ENCODE data around the gene ASB7. TPM values are rescaled to one million over a fixed set of nuclear protein-coding genes. Genes with fewer than 3 reads are reported as not detected.

The ASB7 gene
- total and polyA plus RNA-seq, 2 experiments from 2014 or later, result 10.3 to 17.5 TPM

GRCh38 chr15:100691321-100691720 is 88.9 kb downstream of the ASB7 start:
- H4K20me1 ChIP-seq (ENCODE audit: insufficient read depth, poor library complexity, severe bottlenecking), result no peaks in the 10 kb centered on the region
- no peaks in the 10 kb centered on the region for H3K9me3 ChIP-seq (ENCODE audit: low read depth)
- no peak overlapping the region for H3K4me2 ChIP-seq
- no peak overlapping the region for H3K4me3 ChIP-seq
- no peaks in the 10 kb centered on the region for H3K9me2 ChIP-seq (replicated peaks; ENCODE audit: insufficient read depth)
- H2AFZ ChIP-seq, result no peak overlapping the region
- peaks cover 3% of the 10 kb centered on the region for H3K4me1 ChIP-seq (ENCODE audit: insufficient read depth)
- DNase-seq (ENCODE audit: low spot score), result no peak
- no peaks in the 10 kb centered on the region for H3K79me2 ChIP-seq
- no peaks in the 10 kb centered on the region for H3K27me3 ChIP-seq
- WGBS (ENCODE audit: low lambda C conversion rate, missing lambda C conversion rate), result 92% methylated on average over 4 of the region's 4 CpGs
- TF ChIP-seq EZH2 (IDR thresholded peaks at IDR 0.05; ENCODE audit: borderline replicate concordance) (no peak), EZH2phosphoT487 (IDR thresholded peaks at IDR 0.05; ENCODE audit: low read depth, severe bottlenecking, unreplicated experiment) (no peak), CTCF (IDR thresholded peaks at IDR 0.05; ENCODE audit: poor library complexity) (no peak)
- H3K27ac ChIP-seq, result no peak overlapping the region
- H3K36me3 ChIP-seq (replicated peaks; ENCODE audit: insufficient read depth, low read depth), result no peaks in the 10 kb centered on the region

DNA sequence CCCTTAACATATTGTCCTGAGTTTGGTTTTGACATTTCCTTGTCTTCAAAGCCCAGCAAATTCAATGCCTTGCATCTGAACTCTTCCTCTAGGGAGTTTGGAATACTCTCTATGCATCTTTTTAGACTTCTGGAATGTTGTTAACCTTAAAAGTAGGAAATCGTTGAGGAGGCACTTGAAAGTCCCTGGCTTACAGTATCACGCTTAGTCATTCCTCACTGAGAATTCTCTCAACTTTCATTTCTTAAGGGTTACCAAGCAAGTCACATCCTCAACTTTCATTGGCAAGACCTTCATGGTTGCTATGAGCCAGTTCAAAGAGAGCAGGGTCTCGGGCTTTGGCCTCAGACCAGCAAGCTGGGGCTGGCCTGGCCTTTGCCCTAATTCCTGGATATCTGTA is 89.9 kb downstream of the ASB7 start:
- H3K4me3 ChIP-seq, result no peak overlapping the region
- H3K27ac ChIP-seq, result no peak overlapping the region
- H3K9me3 ChIP-seq (ENCODE audit: low read depth), result no peaks in the 10 kb centered on the region
- WGBS (ENCODE audit: low lambda C conversion rate, missing lambda C conversion rate), result 86% methylated on average over 3 of the region's 3 CpGs
- H3K4me1 ChIP-seq (ENCODE audit: insufficient read depth), result peaks cover 3% of the 10 kb centered on the region
- no peaks in the 10 kb centered on the region for H4K20me1 ChIP-seq (ENCODE audit: insufficient read depth, poor library complexity, severe bottlenecking)
- TF ChIP-seq EZH2 (IDR thresholded peaks at IDR 0.05; ENCODE audit: borderline replicate concordance) (no peak), CTCF (IDR thresholded peaks at IDR 0.05; ENCODE audit: poor library complexity) (no peak), EZH2phosphoT487 (IDR thresholded peaks at IDR 0.05; ENCODE audit: low read depth, severe bottlenecking, unreplicated experiment) (no peak)
- no peaks in the 10 kb centered on the region for H3K27me3 ChIP-seq
- no peaks in the 10 kb centered on the region for H3K36me3 ChIP-seq (replicated peaks; ENCODE audit: insufficient read depth, low read depth)
- no peak overlapping the region for H2AFZ ChIP-seq
- no peak for DNase-seq (ENCODE audit: low spot score)
- H3K4me2 ChIP-seq, result no peak overlapping the region
- H3K9me2 ChIP-seq (replicated peaks; ENCODE audit: insufficient read depth), result no peaks in the 10 kb centered on the region
- no peaks in the 10 kb centered on the region for H3K79me2 ChIP-seq

- no peak overlapping the region for H3K4me2 ChIP-seq
- WGBS (ENCODE audit: low lambda C conversion rate, missing lambda C conversion rate), result 78% methylated on average over 7 of the region's 7 CpGs
- H3K4me1 ChIP-seq (ENCODE audit: insufficient read depth), result peaks cover 3% of the 10 kb centered on the region
- no peaks in the 10 kb centered on the region for H4K20me1 ChIP-seq (ENCODE audit: insufficient read depth, poor library complexity, severe bottlenecking)
- H2AFZ ChIP-seq, result no peak overlapping the region
- no peak overlapping the region for H3K27ac ChIP-seq
- H3K36me3 ChIP-seq (replicated peaks; ENCODE audit: insufficient read depth, low read depth), result no peaks in the 10 kb centered on the region
- no peaks in the 10 kb centered on the region for H3K9me3 ChIP-seq (ENCODE audit: low read depth)
- TF ChIP-seq EZH2phosphoT487 (IDR thresholded peaks at IDR 0.05; ENCODE audit: low read depth, severe bottlenecking, unreplicated experiment) (no peak), CTCF (IDR thresholded peaks at IDR 0.05; ENCODE audit: poor library complexity) (no peak), EZH2 (IDR thresholded peaks at IDR 0.05; ENCODE audit: borderline replicate concordance) (no peak)
- DNase-seq (ENCODE audit: low spot score), result no peak
- H3K27me3 ChIP-seq, result no peaks in the 10 kb centered on the region
- H3K9me2 ChIP-seq (replicated peaks; ENCODE audit: insufficient read depth), result no peaks in the 10 kb centered on the region
- H3K79me2 ChIP-seq, result no peaks in the 10 kb centered on the region
- no peak overlapping the region for H3K4me3 ChIP-seq
Measured at GRCh38 chr15:100692671-100693070, 90.3 kb downstream of the ASB7 start.

- Histone ChIP-seq H3K4me3 (no peak overlapping the region), H3K4me2 (no peak overlapping the region), H3K79me2 (no peaks in the 10 kb centered on the region), H3K9me2 (replicated peaks; ENCODE audit: insufficient read depth) (no peaks in the 10 kb centered on the region), H3K27ac (no peak overlapping the region), H3K36me3 (replicated peaks; ENCODE audit: insufficient read depth, low read depth) (no peaks in the 10 kb centered on the region), H3K4me1 (ENCODE audit: insufficient read depth) (peaks cover 3% of the 10 kb centered on the region), H3K9me3 (ENCODE audit: low read depth) (no peaks in the 10 kb centered on the region), H2AFZ (no peak overlapping the region), H3K27me3 (no peaks in the 10 kb centered on the region), H4K20me1 (ENCODE audit: insufficient read depth, poor library complexity, severe bottlenecking) (no peaks in the 10 kb centered on the region)
- no peak for DNase-seq (ENCODE audit: low spot score)
- WGBS (ENCODE audit: low lambda C conversion rate, missing lambda C conversion rate), result 89% methylated on average over 4 of the region's 4 CpGs
- no peak for TF ChIP-seq CTCF (IDR thresholded peaks at IDR 0.05; ENCODE audit: poor library complexity)
Measured at GRCh38 chr15:100693451-100693850, 91.1 kb downstream of the ASB7 start.

Measured in hepatocyte (in vitro differentiated cells).